Suprapubic skin (tissue), 4 donors: ENCODE results near the gene PARVA.

Experiments used
- CTCF ChIP-seq, 2 donors: fragments of 200-600 bp in 1 of 2; fragments of 450-650 bp in 1 of 2; sonication (generic) in 1 of 2; IDR thresholded peaks; one replicate each; pipeline ENCODE4 v1.5.1; 2016 to 2019; ENCODE audit warnings: antibody characterized with exemption in 2 of 2, mild to moderate bottlenecking in 1 of 2, moderate library complexity in 1 of 2
- EP300 ChIP-seq: sonication (generic); formaldehyde crosslinking; IDR thresholded peaks from one replicate; pipeline ENCODE4 v1.6.1; 2017; ENCODE audit warnings: antibody characterized with exemption
- POLR2AphosphoS5 ChIP-seq, 3 donors: sonication (generic); formaldehyde crosslinking; IDR thresholded peaks; one replicate each; pipeline ENCODE4 v1.6.1; 2017; ENCODE audit warnings: antibody characterized with exemption in 3 of 3

- TF ChIP-seq CTCF (IDR thresholded peaks at IDR 0.05) (no peak), POLR2AphosphoS5 (IDR thresholded peaks at IDR 0.05) (no peak), EP300 (no peak)
Observed at GRCh38 chr11:12538889-12539421, 161.6 kb downstream of the PARVA start.
